CD8-positive, alpha-beta memory T cell (primary cell): Measurements from ENCODE around the gene UQCC2. TPM values are rescaled to one million over a fixed set of nuclear protein-coding genes. Genes with fewer than 3 reads are reported as not detected.
A peak's percentile ranks its signal among the peaks of the same experiment; 100 is the strongest.

Experiments used
- CTCF ChIA-PET: fragments of 350-600 bp; sonication (Branson Sonifier 250); formaldehyde crosslinking; loops from one replicate; lab custom pipeline; 2021; ENCODE audit warnings: antibody characterized with exemption; lab: Charles Lee
- POLR2A ChIA-PET: fragments of 350-600 bp; sonication (Branson Sonifier 250); formaldehyde crosslinking; loops from one replicate; lab custom pipeline; 2021; ENCODE audit warnings: antibody characterized with exemption; lab: Charles Lee
- DNase-seq, 5 donors: peaks; one replicate each; pipeline versions ENCODE4 v3.0.0 to v3.0.0-alpha.2; 2020 to 2022; ENCODE audit warnings: mixed read lengths in 1 of 5
- H3K27ac ChIP-seq: one replicate; pipeline ENCODE4 v1.7.0; 2013; ENCODE audit warnings: low read depth, mild to moderate bottlenecking, low read length, moderate library complexity
- H3K27me3 ChIP-seq: 2 replicates; pipeline ENCODE4 v1.7.0; 2013; ENCODE audit warnings: low read length, mild to moderate bottlenecking; ENCODE audit not compliant: insufficient read depth, poor library complexity, severe bottlenecking
- H3K36me3 ChIP-seq: 2 replicates; pipeline ENCODE4 v1.7.0; 2013; ENCODE audit warnings: mild to moderate bottlenecking, low read length, moderate library complexity; ENCODE audit not compliant: insufficient read depth
- H3K4me1 ChIP-seq: 2 replicates; pipeline ENCODE4 v1.7.0; 2013; ENCODE audit warnings: mild to moderate bottlenecking, low read length, moderate library complexity; ENCODE audit not compliant: insufficient read depth
- H3K4me3 ChIP-seq: 2 replicates; pipeline ENCODE4 v1.7.0; 2013; ENCODE audit warnings: mild to moderate bottlenecking, low read length
- H3K9me3 ChIP-seq: 2 replicates; pipeline ENCODE4 v1.7.0; 2013; ENCODE audit warnings: mild to moderate bottlenecking, low read length
- H3K27ac Mint-ChIP-seq, 8 donors: one replicate each; pipeline ENCODE4 v1.8.0; 2020 to 2021; ENCODE audit warnings: mixed read lengths in 8 of 8, mild to moderate bottlenecking in 6 of 8, inconsistent platforms in 3 of 8, moderate library complexity in 3 of 8
- H3K27me3 Mint-ChIP-seq, 2 donors: one replicate each; pipeline ENCODE4 v1.8.0; 2020 to 2021; ENCODE audit warnings: mixed read lengths in 2 of 2, mild to moderate bottlenecking in 1 of 2, moderate library complexity in 1 of 2
- H3K36me3 Mint-ChIP-seq, 3 donors: one replicate each; pipeline ENCODE4 v1.8.0; 2020 to 2021; ENCODE audit warnings: mixed read lengths in 3 of 3, inconsistent platforms in 1 of 3, mild to moderate bottlenecking in 1 of 3
- H3K4me1 Mint-ChIP-seq, 3 donors: one replicate each; pipeline ENCODE4 v1.8.0; 2020 to 2021; ENCODE audit warnings: mixed read lengths in 3 of 3, inconsistent platforms in 1 of 3, mild to moderate bottlenecking in 1 of 3
- H3K4me3 Mint-ChIP-seq, 7 donors: one replicate each; pipeline ENCODE4 v1.8.0; 2020 to 2021; ENCODE audit warnings: mixed read lengths in 7 of 7, mild to moderate bottlenecking in 6 of 7, moderate library complexity in 4 of 7, inconsistent platforms in 2 of 7
- H3K9me3 Mint-ChIP-seq, 5 donors: one replicate each; pipeline ENCODE4 v1.8.0; 2020 to 2022; ENCODE audit warnings: mixed read lengths in 5 of 5, mild to moderate bottlenecking in 3 of 5, moderate library complexity in 2 of 5, inconsistent platforms in 1 of 5
- polyA plus RNA-seq: library from polyadenylated mRNA; unstranded; fragments of 300-500 nt; fragmentation: Illumina TruSeq; gene quantifications from one replicate; pipeline ENCODE4 v1.2.3, GENCODE V29; 2021
- total RNA-seq, 2 experiments: library from RNA; stranded (reverse); gene quantifications; one replicate each; pipeline ENCODE4 v1.2.3, GENCODE V29; 2021

UQCC2 gene
- total and polyA plus RNA-seq, 3 experiments from 2014 or later = 46.7 to 157 (median 150) TPM

GRCh38 chr6:33667072-33667471 lies 44.4 kb downstream of the UQCC2 start:
- Histone ChIP-seq H3K27ac (no peak overlapping the region), H3K36me3 (peaks cover 32% of the 10 kb centered on the region), H3K4me1 (peaks cover 15% of the 10 kb centered on the region), H3K9me3 (no peaks in the 10 kb centered on the region), H3K4me3 (no peak overlapping the region), H3K27me3 (no peaks in the 10 kb centered on the region)
- POLR2A ChIA-PET = interaction anchor here (0.6 kb wide), 1 partner anchor 342 kb away, joined by 11 read pairs; no protein-coding TSS in a partner anchor
- H3K9me3 Mint-ChIP-seq = no peaks in the 10 kb centered on the region
- no peak overlapping the region for H3K4me3 Mint-ChIP-seq
- DNase-seq = no peak
- CTCF ChIA-PET = interaction anchor here (0.8 kb wide), 1 partner anchor 44 kb away, joined by 3 read pairs; no protein-coding TSS in a partner anchor
- peaks cover 2 to 13% (median 8%) of the 10 kb centered on the region in 3 donors for H3K4me1 Mint-ChIP-seq
- no peaks in the 10 kb centered on the region for H3K27me3 Mint-ChIP-seq
- H3K36me3 Mint-ChIP-seq = peaks cover 5 to 88% (median 17%) of the 10 kb centered on the region in 3 donors
- H3K27ac Mint-ChIP-seq = no peak overlapping the region

GRCh38 chr6:33665957-33666356 lies 45.5 kb downstream of the UQCC2 start:
- peaks cover 30% of the 10 kb centered on the region for H3K36me3 ChIP-seq
- no peak overlapping the region for H3K27ac ChIP-seq
- Mint-ChIP-seq H3K9me3 (no peaks in the 10 kb centered on the region), H3K36me3 (peaks cover 5 to 84% (median 12%) of the 10 kb centered on the region in 3 donors), H3K4me3 (no peak overlapping the region), H3K4me1 (peaks cover 2 to 13% (median 8%) of the 10 kb centered on the region in 3 donors), H3K27ac (no peak overlapping the region), H3K27me3 (no peaks in the 10 kb centered on the region)
- POLR2A ChIA-PET = interaction anchor here (1.5 kb wide), 1 partner anchor 16 kb away, joined by 4 read pairs; no protein-coding TSS in a partner anchor
- H3K4me3 ChIP-seq = no peak overlapping the region
- no peak for DNase-seq
- H3K27me3 ChIP-seq = no peaks in the 10 kb centered on the region
- CTCF ChIA-PET = no interaction called here
- H3K9me3 ChIP-seq = no peaks in the 10 kb centered on the region
- peaks cover 15% of the 10 kb centered on the region for H3K4me1 ChIP-seq

- ChIA-PET CTCF (no interaction called here), POLR2A (interaction anchor here (1.5 kb wide), 2 partner anchors 10 to 17 kb away, joined by 4 to 5 read pairs; no protein-coding TSS in a partner anchor)
- Histone ChIP-seq H3K27me3 (no peaks in the 10 kb centered on the region), H3K4me3 (no peak overlapping the region), H3K4me1 (peaks cover 14% of the 10 kb centered on the region), H3K9me3 (no peaks in the 10 kb centered on the region), H3K27ac (no peak overlapping the region), H3K36me3 (peaks cover 20% of the 10 kb centered on the region)
- DNase-seq = no peak
- H3K4me1 Mint-ChIP-seq = peaks cover 2 to 13% (median 8%) of the 10 kb centered on the region in 3 donors
- no peaks in the 10 kb centered on the region for H3K27me3 Mint-ChIP-seq
- no peak overlapping the region for H3K27ac Mint-ChIP-seq
- no peaks in the 10 kb centered on the region for H3K9me3 Mint-ChIP-seq
- H3K36me3 Mint-ChIP-seq = peaks cover 5 to 87% (median 14%) of the 10 kb centered on the region in 3 donors
- no peak overlapping the region for H3K4me3 Mint-ChIP-seq
Measured at GRCh38 chr6:33664506-33665057, 46.9 kb downstream of the UQCC2 start.

GRCh38 chr6:33663727-33664449 lies 47.6 kb downstream of the UQCC2 start:
- Histone ChIP-seq H3K27me3 (no peaks in the 10 kb centered on the region), H3K4me3 (no peak overlapping the region), H3K9me3 (no peaks in the 10 kb centered on the region), H3K36me3 (peaks cover 20% of the 10 kb centered on the region), H3K27ac (no peak overlapping the region), H3K4me1 (peaks cover 7% of the 10 kb centered on the region)
- POLR2A ChIA-PET = interaction anchor here (1.5 kb wide), 1 partner anchor 9 kb away, joined by 5 read pairs; no protein-coding TSS in a partner anchor
- no peak overlapping the region for H3K4me3 Mint-ChIP-seq
- H3K27ac Mint-ChIP-seq = peak overlapping the region in 3 of 8 donors; percentile 60 to 87 (median 83)
- peaks cover 5 to 87% (median 14%) of the 10 kb centered on the region in 3 donors for H3K36me3 Mint-ChIP-seq
- CTCF ChIA-PET = no interaction called here
- H3K27me3 Mint-ChIP-seq = no peaks in the 10 kb centered on the region
- DNase-seq = no peak
- no peaks in the 10 kb centered on the region for H3K9me3 Mint-ChIP-seq
- peaks cover 0 to 10% (median 5%) of the 10 kb centered on the region in 3 donors for H3K4me1 Mint-ChIP-seq

GRCh38 chr6:33663028-33663427 lies 48.5 kb downstream of the UQCC2 start:
- peak overlapping the region in 2 of 8 donors; percentile 58 to 64 for H3K27ac Mint-ChIP-seq
- H3K4me3 Mint-ChIP-seq = no peak overlapping the region
- peaks cover 2 to 87% (median 12%) of the 10 kb centered on the region in 3 donors for H3K36me3 Mint-ChIP-seq
- H3K4me1 Mint-ChIP-seq = peaks cover 0 to 3% (median 0%) of the 10 kb centered on the region in 3 donors
- no peaks in the 10 kb centered on the region for H3K27me3 ChIP-seq
- H3K4me1 ChIP-seq = no peaks in the 10 kb centered on the region
- no peak for DNase-seq
- peaks cover 16% of the 10 kb centered on the region for H3K36me3 ChIP-seq
- POLR2A ChIA-PET = no interaction called here
- H3K4me3 ChIP-seq = no peak overlapping the region
- no peaks in the 10 kb centered on the region for H3K9me3 Mint-ChIP-seq
- H3K9me3 ChIP-seq = no peaks in the 10 kb centered on the region
- no peak overlapping the region for H3K27ac ChIP-seq
- H3K27me3 Mint-ChIP-seq = no peaks in the 10 kb centered on the region
- CTCF ChIA-PET = no interaction called here

GRCh38 chr6:33662318-33662717 lies 49.2 kb downstream of the UQCC2 start:
- H3K27ac ChIP-seq = no peak overlapping the region
- no peaks in the 10 kb centered on the region for H3K9me3 Mint-ChIP-seq
- H3K27me3 ChIP-seq = no peaks in the 10 kb centered on the region
- no peak overlapping the region for H3K4me3 ChIP-seq
- no peak for DNase-seq
- H3K27ac Mint-ChIP-seq = no peak overlapping the region
- ChIA-PET CTCF (no interaction called here), POLR2A (no interaction called here)
- no peaks in the 10 kb centered on the region for H3K4me1 ChIP-seq
- H3K4me3 Mint-ChIP-seq = no peak overlapping the region
- H3K36me3 ChIP-seq = peaks cover 11% of the 10 kb centered on the region
- H3K27me3 Mint-ChIP-seq = no peaks in the 10 kb centered on the region
- H3K36me3 Mint-ChIP-seq = peaks cover 0 to 87% (median 11%) of the 10 kb centered on the region in 3 donors
- no peaks in the 10 kb centered on the region for H3K4me1 Mint-ChIP-seq
- no peaks in the 10 kb centered on the region for H3K9me3 ChIP-seq

- peaks cover 7% of the 10 kb centered on the region for H3K36me3 ChIP-seq
Measured at GRCh38 chr6:33661106-33661838, 50.2 kb downstream of the UQCC2 start.

More at GRCh38 chr6:33661106-33661838, 50.2 kb downstream of the UQCC2 start:
- Histone ChIP-seq H3K9me3 (no peaks in the 10 kb centered on the region), H3K4me3 (no peak overlapping the region), H3K4me1 (no peaks in the 10 kb centered on the region), H3K27me3 (no peaks in the 10 kb centered on the region), H3K27ac (no peak overlapping the region)
- Mint-ChIP-seq H3K4me1 (no peaks in the 10 kb centered on the region), H3K9me3 (no peaks in the 10 kb centered on the region), H3K27ac (peak overlapping the region in 1 of 8 donors; percentile 47), H3K36me3 (peaks cover 0 to 88% (median 7%) of the 10 kb centered on the region in 3 donors), H3K4me3 (no peak overlapping the region), H3K27me3 (no peaks in the 10 kb centered on the region)
- DNase-seq = no peak
- ChIA-PET CTCF (no interaction called here), POLR2A (interaction anchor here (0.6 kb wide), 1 partner anchor 10 kb away, joined by 9 read pairs; no protein-coding TSS in a partner anchor)
